GM23338 (cell line): ENCODE results near the gene BTRC. TPM values are rescaled to one million over a fixed set of nuclear protein-coding genes. Genes with fewer than 3 reads are reported as not detected.

Source experiments
- ATAC-seq: fragments of 200-7000 bp; cut with Tn5 transposase; 3 replicates; pipeline ENCODE4 v1.9.1; 2020
- DNase-seq: peaks from one replicate; pipeline ENCODE4 v3.0.0-alpha.2; 2015; ENCODE audit warnings: low spot score
- H2AFZ ChIP-seq: fragments of 200-600 bp; sonication (generic); 2 replicates; pipeline ENCODE4 v1.8.0; 2016; ENCODE audit warnings: antibody characterized with exemption, mild to moderate bottlenecking, moderate library complexity
- H3F3A ChIP-seq: fragments of 200-600 bp; sonication (generic); replicated peaks from 2 replicates; pipeline ENCODE4 v1.8.0; 2017; ENCODE audit warnings: antibody characterized with exemption, mixed run types, low read depth
- H3K27ac ChIP-seq: fragments of 200-600 bp; sonication (generic); 2 replicates; pipeline ENCODE4 v1.6.1; 2016; ENCODE audit warnings: low read depth
- H3K27me3 ChIP-seq: fragments of 200-600 bp; sonication (generic); 2 replicates; pipeline ENCODE4 v1.8.0; 2016; ENCODE audit warnings: mild to moderate bottlenecking, mixed run types, moderate library complexity; ENCODE audit not compliant: insufficient read depth
- H3K36me3 ChIP-seq: fragments of 200-600 bp; sonication (generic); 2 replicates; pipeline ENCODE4 v1.8.0; 2016; ENCODE audit warnings: mild to moderate bottlenecking; ENCODE audit not compliant: insufficient read depth
- H3K4me1 ChIP-seq: fragments of 200-600 bp; sonication (generic); 2 replicates; pipeline ENCODE4 v1.8.0; 2016; ENCODE audit warnings: mild to moderate bottlenecking, moderate library complexity; ENCODE audit not compliant: insufficient read depth
- H3K4me2 ChIP-seq: fragments of 200-600 bp; sonication (generic); 2 replicates; pipeline ENCODE4 v1.7.1; 2017; ENCODE audit warnings: mixed run types
- H3K4me3 ChIP-seq: fragments of 200-600 bp; sonication (generic); 2 replicates; pipeline ENCODE4 v1.6.1; 2016; ENCODE audit warnings: mixed run types
- H3K79me2 ChIP-seq: fragments of 200-600 bp; sonication (generic); replicated peaks from 2 replicates; pipeline ENCODE4 v1.8.0; 2017; ENCODE audit warnings: mild to moderate bottlenecking; ENCODE audit not compliant: insufficient read depth
- H3K9me2 ChIP-seq: fragments of 200-600 bp; sonication (generic); 2 replicates; pipeline ENCODE4 v1.8.0; 2017; ENCODE audit not compliant: insufficient read depth
- H4K20me1 ChIP-seq: fragments of 200-600 bp; sonication (generic); replicated peaks from 2 replicates; pipeline ENCODE4 v1.8.0; 2017; ENCODE audit warnings: mild to moderate bottlenecking; ENCODE audit not compliant: insufficient read depth
- H3K27ac Mint-ChIP-seq: 2 replicates; pipeline ENCODE4 v1.8.0; 2020; ENCODE audit warnings: inconsistent platforms, mild to moderate bottlenecking, moderate library complexity, mixed read lengths
- H3K27me3 Mint-ChIP-seq: 3 replicates; pipeline ENCODE4 v1.8.0; 2022; ENCODE audit warnings: low read depth, mild to moderate bottlenecking, moderate library complexity, mixed read lengths, inconsistent platforms; ENCODE audit not compliant: insufficient read depth, poor library complexity
- H3K36me3 Mint-ChIP-seq: 3 replicates; pipeline ENCODE4 v1.8.0; 2021; ENCODE audit warnings: low read depth, mild to moderate bottlenecking, inconsistent platforms, moderate library complexity, mixed read lengths
- H3K4me1 Mint-ChIP-seq: 3 replicates; pipeline ENCODE4 v1.8.0; 2020; ENCODE audit warnings: mild to moderate bottlenecking, inconsistent platforms, mixed read lengths
- H3K4me3 Mint-ChIP-seq: 3 replicates; pipeline ENCODE4 v1.8.0; 2021; ENCODE audit warnings: moderate library complexity, mild to moderate bottlenecking, inconsistent platforms, mixed read lengths
- H3K9me3 Mint-ChIP-seq: 3 replicates; pipeline ENCODE4 v1.8.0; 2020; ENCODE audit warnings: moderate library complexity, mild to moderate bottlenecking, inconsistent platforms, mixed read lengths
- CREB1 ChIP-seq: fragments of 250-450 bp; sonication (Bioruptor Pico); IDR thresholded peaks from 2 replicates; pipeline ENCODE4 v1.5.0; 2020; ENCODE audit warnings: low read depth, mild to moderate bottlenecking, moderate library complexity
- CTCF ChIP-seq, 2 experiments: fragments of 200-600 bp in 1 of 2; sonication (generic) in 1 of 2; conservative IDR thresholded peaks; 2 replicates each; pipeline versions ENCODE4 v1.5.1 to v1.6.1; 2016 to 2017; ENCODE audit warnings: antibody characterized with exemption in 2 of 2, low read depth in 2 of 2, mild to moderate bottlenecking in 2 of 2, moderate library complexity in 1 of 2
- EZH2 ChIP-seq: fragments of 200-600 bp; sonication (generic); IDR thresholded peaks from one replicate; pipeline ENCODE4 v1.8.0; 2017; ENCODE audit warnings: antibody characterized with exemption, mild to moderate bottlenecking, low read depth; ENCODE audit not compliant: unreplicated experiment
- EZH2phosphoT487 ChIP-seq: fragments of 200-600 bp; sonication (generic); IDR thresholded peaks from one replicate; pipeline ENCODE4 v1.8.1; 2018; ENCODE audit warnings: antibody characterized with exemption; ENCODE audit not compliant: unreplicated experiment
- JUNB ChIP-seq: IDR thresholded peaks from one replicate; pipeline ENCODE4 v1.6.1; 2016; ENCODE audit warnings: antibody characterized with exemption; ENCODE audit not compliant: unreplicated experiment
- NANOG ChIP-seq: IDR thresholded peaks from 2 replicates; pipeline ENCODE4 v1.6.1; 2016; ENCODE audit warnings: antibody characterized with exemption, borderline replicate concordance
- POLR2AphosphoS5 ChIP-seq: IDR thresholded peaks from 2 replicates; pipeline ENCODE4 v1.6.1; 2016; ENCODE audit warnings: antibody characterized with exemption, low read depth
- REST ChIP-seq: IDR thresholded peaks from one replicate; pipeline ENCODE4 v1.6.1; 2018; ENCODE audit warnings: antibody characterized with exemption; ENCODE audit not compliant: unreplicated experiment
- STAT1 ChIP-seq: IDR thresholded peaks from one replicate; pipeline ENCODE4 v1.6.1; 2016; ENCODE audit warnings: antibody characterized with exemption; ENCODE audit not compliant: unreplicated experiment
- ZNF114 ChIP-seq: fragments of 250-450 bp; sonication (Bioruptor Pico); IDR thresholded peaks from 2 replicates; pipeline ENCODE4 v1.5.0; 2020; ENCODE audit warnings: mild to moderate bottlenecking, moderate library complexity
- ZNF331 ChIP-seq: fragments of 250-450 bp; sonication (Bioruptor Pico); IDR thresholded peaks from 2 replicates; pipeline ENCODE4 v1.5.0; 2020; ENCODE audit warnings: low read depth, mild to moderate bottlenecking, moderate library complexity
- ZNF462 ChIP-seq: fragments of 250-450 bp; sonication (Bioruptor Pico); IDR thresholded peaks from 2 replicates; pipeline ENCODE4 v1.5.0; 2020; ENCODE audit warnings: mild to moderate bottlenecking, moderate library complexity
- polyA plus RNA-seq: library from polyadenylated mRNA; unstranded; fragments of >200 nt; fragmentation: Nextera tagmentation; extraction: Ambion mirVana; gene quantifications from 2 replicates; pipeline ENCODE4 v1.2.1, GENCODE V29; 2016
- total RNA-seq: library from RNA; depleted of rRNA; stranded (reverse); fragments of >200 nt; shearing (Covaris generic); gene quantifications from 2 replicates; pipeline ENCODE4 v1.2.3, GENCODE V29; 2014
- TF ChIP-seq, protein P1 (sequence below): IDR thresholded peaks from 2 replicates; pipeline ENCODE4 v1.6.1; 2016; ENCODE audit warnings: antibody characterized with exemption

The BTRC gene
- total and polyA plus RNA-seq, 2 experiments from 2014 or later: 10.0 to 17.5 TPM

GRCh38 chr10:101351477-101351876, 2.5 kb upstream of the BTRC start:
- H3K27ac Mint-ChIP-seq: no peak overlapping the region
- Histone ChIP-seq H3K4me3 (no peak overlapping the region), H4K20me1 (no peaks in the 10 kb centered on the region), H3K4me1 (peaks cover 9% of the 10 kb centered on the region), H3K9me2 (no peaks in the 10 kb centered on the region), H3K27me3 (no peaks in the 10 kb centered on the region), H2AFZ (no peak overlapping the region), H3K27ac (no peak overlapping the region), H3K4me2 (no peak overlapping the region), H3K36me3 (no peaks in the 10 kb centered on the region), H3K79me2 (peaks cover 14% of the 10 kb centered on the region; the same call in 1 of the 2 replicates), H3F3A (peaks cover 6% of the 10 kb centered on the region; the same call in 1 of the 2 replicates)
- DNase-seq (no peak), ATAC-seq (no peak)
- H3K36me3 Mint-ChIP-seq: peaks cover under 1% of the 10 kb centered on the region; the same call in 1 of the 3 replicates
- H3K27me3 Mint-ChIP-seq: peaks cover 12% of the 10 kb centered on the region
- peaks cover 10% of the 10 kb centered on the region for H3K4me1 Mint-ChIP-seq
- TF ChIP-seq CREB1 (CRISPR knock-in tag): no peak
- TF ChIP-seq EZH2phosphoT487: no peak
- TF ChIP-seq ZNF114 (CRISPR knock-in tag): no peak
- no peak for TF ChIP-seq EZH2
- TF ChIP-seq STAT1: no peak
- TF ChIP-seq, protein P1, sequence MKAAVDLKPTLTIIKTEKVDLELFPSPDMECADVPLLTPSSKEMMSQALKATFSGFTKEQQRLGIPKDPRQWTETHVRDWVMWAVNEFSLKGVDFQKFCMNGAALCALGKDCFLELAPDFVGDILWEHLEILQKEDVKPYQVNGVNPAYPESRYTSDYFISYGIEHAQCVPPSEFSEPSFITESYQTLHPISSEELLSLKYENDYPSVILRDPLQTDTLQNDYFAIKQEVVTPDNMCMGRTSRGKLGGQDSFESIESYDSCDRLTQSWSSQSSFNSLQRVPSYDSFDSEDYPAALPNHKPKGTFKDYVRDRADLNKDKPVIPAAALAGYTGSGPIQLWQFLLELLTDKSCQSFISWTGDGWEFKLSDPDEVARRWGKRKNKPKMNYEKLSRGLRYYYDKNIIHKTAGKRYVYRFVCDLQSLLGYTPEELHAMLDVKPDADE: no peak
- no peak for TF ChIP-seq JUNB
- no peak for TF ChIP-seq NANOG
- no peak for TF ChIP-seq POLR2AphosphoS5
- TF ChIP-seq REST: no peak
- TF ChIP-seq CTCF (conservative IDR thresholded peaks at IDR 0.05; ENCODE audit: low read depth in 2 of 2): no peak
- no peak for TF ChIP-seq ZNF331 (CRISPR knock-in tag)
- TF ChIP-seq ZNF462 (CRISPR knock-in tag): no peak
- no peaks in the 10 kb centered on the region; the same call in 2 of the 3 replicates for H3K9me3 Mint-ChIP-seq
- H3K4me3 Mint-ChIP-seq: no peak overlapping the region
